ENCODE results near the gene CCDC106.

GRCh38 chr19:55694656-55695491 is 46.9 kb downstream of the CCDC106 start:
- no peak for TF ChIP-seq CTCF (conservative IDR thresholded peaks at IDR 0.05; ENCODE audit: low read depth, low read length)
- no peak for TF ChIP-seq EZH2phosphoT487 (IDR thresholded peaks at IDR 0.05; ENCODE audit: borderline replicate concordance, low read length)
- TF ChIP-seq EZH2 (IDR thresholded peaks at IDR 0.05; ENCODE audit: low read length, unreplicated experiment): no peak
